Prostate gland (tissue), 2 donors: ENCODE results near the gene CACNA1I.

Experiments used
- POLR2A ChIP-seq: fragments of 450-650 bp; IDR thresholded peaks from one replicate; pipeline ENCODE4 v1.6.1; 2016; ENCODE audit warnings: antibody characterized with exemption, mild to moderate bottlenecking
- POLR2AphosphoS5 ChIP-seq: sonication (generic); formaldehyde crosslinking; IDR thresholded peaks from one replicate; pipeline ENCODE4 v1.6.1; 2017; ENCODE audit warnings: antibody characterized with exemption
- TF ChIP-seq, protein P1 (sequence below), 4 experiments: fragments of 200-600 bp in 2 of 4; fragments of 450-650 bp in 2 of 4; sonication (generic) in 2 of 4; IDR thresholded peaks; 1 replicate in 3 of 4; 2 replicates in 1 of 4; pipeline ENCODE4 v1.5.1; 2016 to 2019; ENCODE audit warnings: antibody characterized with exemption in 4 of 4, mild to moderate bottlenecking in 2 of 4, moderate library complexity in 2 of 4

- TF ChIP-seq, protein P1, sequence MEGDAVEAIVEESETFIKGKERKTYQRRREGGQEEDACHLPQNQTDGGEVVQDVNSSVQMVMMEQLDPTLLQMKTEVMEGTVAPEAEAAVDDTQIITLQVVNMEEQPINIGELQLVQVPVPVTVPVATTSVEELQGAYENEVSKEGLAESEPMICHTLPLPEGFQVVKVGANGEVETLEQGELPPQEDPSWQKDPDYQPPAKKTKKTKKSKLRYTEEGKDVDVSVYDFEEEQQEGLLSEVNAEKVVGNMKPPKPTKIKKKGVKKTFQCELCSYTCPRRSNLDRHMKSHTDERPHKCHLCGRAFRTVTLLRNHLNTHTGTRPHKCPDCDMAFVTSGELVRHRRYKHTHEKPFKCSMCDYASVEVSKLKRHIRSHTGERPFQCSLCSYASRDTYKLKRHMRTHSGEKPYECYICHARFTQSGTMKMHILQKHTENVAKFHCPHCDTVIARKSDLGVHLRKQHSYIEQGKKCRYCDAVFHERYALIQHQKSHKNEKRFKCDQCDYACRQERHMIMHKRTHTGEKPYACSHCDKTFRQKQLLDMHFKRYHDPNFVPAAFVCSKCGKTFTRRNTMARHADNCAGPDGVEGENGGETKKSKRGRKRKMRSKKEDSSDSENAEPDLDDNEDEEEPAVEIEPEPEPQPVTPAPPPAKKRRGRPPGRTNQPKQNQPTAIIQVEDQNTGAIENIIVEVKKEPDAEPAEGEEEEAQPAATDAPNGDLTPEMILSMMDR (IDR thresholded peaks at IDR 0.05) = no peak
- TF ChIP-seq POLR2A (no peak), POLR2AphosphoS5 (no peak)
Observed at GRCh38 chr22:39653787-39654077, 83.2 kb downstream of the CACNA1I start.
